Pulmonary artery endothelial cell (primary cell): ENCODE results near the gene SHANK1. TPM values are rescaled to one million over a fixed set of nuclear protein-coding genes. Genes with fewer than 3 reads are reported as not detected.

Source experiments
- DNase-seq: peaks from one replicate; pipeline ENCODE4 v3.0.0-alpha.2; 2011; ENCODE audit warnings: low read depth, low spot score
- total RNA-seq: library from RNA; depleted of rRNA; stranded (reverse); fragments of >200 nt; gene quantifications from 2 replicates; pipeline ENCODE4 v1.2.3, GENCODE V29; 2014

SHANK1 gene
- total RNA-seq, 1 donor from 2014 or later, result 0.26 TPM

- DNase-seq, result peak; percentile 66
Measured at GRCh38 chr19:50728084-50728737, 8.6 kb upstream of the SHANK1 start.

- DNase-seq, result no peak
Measured at GRCh38 chr19:50725911-50726230, 6.3 kb upstream of the SHANK1 start.

- no peak for DNase-seq
Measured at GRCh38 chr19:50725218-50725910, 5.8 kb upstream of the SHANK1 start.

- peak; percentile 97 for DNase-seq
Measured at GRCh38 chr19:50724522-50725217, 5.1 kb upstream of the SHANK1 start.

- no peak for DNase-seq
Measured at GRCh38 chr19:50723735-50724521, 4.3 kb upstream of the SHANK1 start.

GRCh38 chr19:50723069-50723468 lies 3.5 kb upstream of the SHANK1 start, which contains the start of gene CLEC11A:
Gene CLEC11A (plus strand): TSS chr19:50723364. CDS start chr19:50723526, 162 bp downstream.
- no peak for DNase-seq

GRCh38 chr19:50722201-50723013 lies 2.8 kb upstream of the SHANK1 start:
- DNase-seq, result no peak

- no peak for DNase-seq
Measured at GRCh38 chr19:50721441-50722137, 2.0 kb upstream of the SHANK1 start.

GRCh38 chr19:50720921-50721381 lies 1.3 kb upstream of the SHANK1 start:
- DNase-seq, result no peak

GRCh38 chr19:50720181-50720920 lies 749 bp upstream of the SHANK1 start:
- DNase-seq, result no peak

GRCh38 chr19:50719119-50719435 lies 525 bp downstream of the SHANK1 start:
- DNase-seq, result no peak

GRCh38 chr19:50718255-50719118 lies 1.1 kb downstream of the SHANK1 start:
- DNase-seq, result no peak

- DNase-seq, result no peak
Measured at GRCh38 chr19:50717891-50718254, 1.7 kb downstream of the SHANK1 start.

- DNase-seq, result no peak
Measured at GRCh38 chr19:50717026-50717723, 2.4 kb downstream of the SHANK1 start.

- DNase-seq, result no peak
Measured at GRCh38 chr19:50716178-50717025, 3.2 kb downstream of the SHANK1 start.

- DNase-seq, result no peak
Measured at GRCh38 chr19:50713556-50714236, 5.9 kb downstream of the SHANK1 start.

- DNase-seq, result no peak
Measured at GRCh38 chr19:50712833-50713232, 6.8 kb downstream of the SHANK1 start.
